ENCODE measurements around the gene XYLT1. TPM values are rescaled to one million over a fixed set of nuclear protein-coding genes. Genes with fewer than 3 reads are reported as not detected.

XYLT1 gene
- polyA plus RNA-seq, 2 donors: 3.0 TPM

DNA sequence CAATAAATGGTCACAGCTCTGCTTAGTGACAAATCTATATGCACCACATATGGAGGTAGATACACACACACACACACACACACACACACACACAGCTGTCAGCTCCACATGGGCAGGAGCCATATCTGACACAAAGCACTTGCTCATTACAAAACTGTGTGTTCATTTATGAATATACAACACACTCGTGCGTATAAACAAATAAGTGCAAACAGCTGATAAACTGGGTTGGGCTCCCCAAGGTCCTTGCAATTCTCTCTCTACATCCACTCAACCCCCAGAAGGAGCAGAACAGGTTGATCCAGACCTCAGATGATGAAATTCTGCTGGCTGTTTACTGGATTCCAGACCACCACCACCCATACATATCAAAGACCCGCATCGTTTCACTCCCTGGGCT lies 140.7 kb downstream of the XYLT1 start:
- Histone ChIP-seq H3K9me3 (ENCODE audit: control insufficient read depth in 2 of 2, insufficient read depth in 1 of 2, low read depth in 1 of 2, low read length in 1 of 2) (no peaks in the 10 kb centered on the region), H3K4me1 (ENCODE audit: control insufficient read depth in 2 of 2, insufficient read depth in 2 of 2, low read length in 1 of 2) (peaks cover 0 to 9% of the 10 kb centered on the region in 2 donors), H3K36me3 (ENCODE audit: control insufficient read depth in 2 of 2, insufficient read depth in 2 of 2, low read length in 1 of 2) (no peaks in the 10 kb centered on the region), H3K4me3 (ENCODE audit: low read depth in 1 of 2, low read length in 2 of 2) (no peak overlapping the region), H3K27me3 (ENCODE audit: control insufficient read depth in 1 of 2, insufficient read depth in 2 of 2, low read length in 2 of 2) (no peaks in the 10 kb centered on the region), H3K27ac (ENCODE audit: low read depth in 2 of 2, low read length in 1 of 2) (peak overlapping the region; percentile 40 to 41)
- WGBS, 2 donors: 73 to 78% methylated on average over 4 of the region's 4 CpGs

DNA sequence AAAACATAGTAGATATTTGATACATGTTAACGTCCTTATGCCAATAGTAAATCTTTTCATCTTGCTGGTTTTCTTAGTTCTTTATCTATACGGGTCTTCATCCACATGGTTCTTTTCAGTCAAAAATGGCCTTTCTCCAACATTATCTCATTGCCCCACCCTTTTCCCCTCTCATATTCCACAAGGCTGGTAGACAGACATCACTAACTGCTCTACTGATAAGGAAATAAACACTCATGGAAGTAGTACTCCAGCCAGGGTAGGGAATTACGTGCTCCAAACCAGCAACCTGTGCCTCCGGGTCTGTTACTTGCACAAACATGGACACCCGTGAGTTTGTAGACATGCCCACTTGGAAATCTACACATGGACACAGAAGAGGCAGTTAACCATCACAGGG lies 141.4 kb downstream of the XYLT1 start:
- H3K9me3 ChIP-seq (ENCODE audit: control insufficient read depth in 2 of 2, insufficient read depth in 1 of 2, low read depth in 1 of 2, low read length in 1 of 2): no peaks in the 10 kb centered on the region
- H3K36me3 ChIP-seq (ENCODE audit: control insufficient read depth in 2 of 2, insufficient read depth in 2 of 2, low read length in 1 of 2): no peaks in the 10 kb centered on the region
- H3K4me3 ChIP-seq (ENCODE audit: low read depth in 1 of 2, low read length in 2 of 2): no peak overlapping the region
- 75 to 77% methylated on average over 5 of the region's 5 CpGs for WGBS, 2 donors
- H3K27me3 ChIP-seq (ENCODE audit: control insufficient read depth in 1 of 2, insufficient read depth in 2 of 2, low read length in 2 of 2): no peaks in the 10 kb centered on the region
- H3K4me1 ChIP-seq (ENCODE audit: control insufficient read depth in 2 of 2, insufficient read depth in 2 of 2, low read length in 1 of 2): peaks cover 0 to 9% of the 10 kb centered on the region in 2 donors
- H3K27ac ChIP-seq (ENCODE audit: low read depth in 2 of 2, low read length in 1 of 2): peak overlapping the region in 1 of 2 donors; percentile 60

DNA sequence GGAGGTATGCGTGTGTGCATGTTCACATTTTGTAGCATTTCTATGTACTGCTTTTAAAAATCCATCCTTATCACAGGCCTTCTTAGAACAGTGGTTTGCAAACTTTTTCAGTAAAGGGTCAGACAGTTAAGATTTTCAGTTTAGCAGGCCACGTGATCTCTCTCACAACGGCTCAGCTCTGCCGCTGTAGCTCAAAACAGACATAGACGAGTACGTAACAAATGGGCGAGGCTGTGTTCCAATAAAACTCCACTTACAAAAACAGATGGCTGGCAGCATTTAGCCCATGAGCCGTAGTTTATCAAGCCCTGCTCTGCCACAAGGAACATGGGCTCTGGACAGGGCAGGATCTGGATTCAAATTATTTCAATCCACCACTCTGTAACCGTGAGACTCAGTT lies 141.8 kb downstream of the XYLT1 start:
- WGBS, 2 donors: 67 to 75% methylated on average over 9 of the region's 9 CpGs
- Histone ChIP-seq H3K4me1 (ENCODE audit: control insufficient read depth in 2 of 2, insufficient read depth in 2 of 2, low read length in 1 of 2) (peaks cover 0 to 9% of the 10 kb centered on the region in 2 donors), H3K4me3 (ENCODE audit: low read depth in 1 of 2, low read length in 2 of 2) (no peak overlapping the region), H3K9me3 (ENCODE audit: control insufficient read depth in 2 of 2, insufficient read depth in 1 of 2, low read depth in 1 of 2, low read length in 1 of 2) (no peaks in the 10 kb centered on the region), H3K27me3 (ENCODE audit: control insufficient read depth in 1 of 2, insufficient read depth in 2 of 2, low read length in 2 of 2) (no peaks in the 10 kb centered on the region), H3K27ac (ENCODE audit: low read depth in 2 of 2, low read length in 1 of 2) (peak overlapping the region; percentile 33 to 71), H3K36me3 (ENCODE audit: control insufficient read depth in 2 of 2, insufficient read depth in 2 of 2, low read length in 1 of 2) (no peaks in the 10 kb centered on the region)

DNA sequence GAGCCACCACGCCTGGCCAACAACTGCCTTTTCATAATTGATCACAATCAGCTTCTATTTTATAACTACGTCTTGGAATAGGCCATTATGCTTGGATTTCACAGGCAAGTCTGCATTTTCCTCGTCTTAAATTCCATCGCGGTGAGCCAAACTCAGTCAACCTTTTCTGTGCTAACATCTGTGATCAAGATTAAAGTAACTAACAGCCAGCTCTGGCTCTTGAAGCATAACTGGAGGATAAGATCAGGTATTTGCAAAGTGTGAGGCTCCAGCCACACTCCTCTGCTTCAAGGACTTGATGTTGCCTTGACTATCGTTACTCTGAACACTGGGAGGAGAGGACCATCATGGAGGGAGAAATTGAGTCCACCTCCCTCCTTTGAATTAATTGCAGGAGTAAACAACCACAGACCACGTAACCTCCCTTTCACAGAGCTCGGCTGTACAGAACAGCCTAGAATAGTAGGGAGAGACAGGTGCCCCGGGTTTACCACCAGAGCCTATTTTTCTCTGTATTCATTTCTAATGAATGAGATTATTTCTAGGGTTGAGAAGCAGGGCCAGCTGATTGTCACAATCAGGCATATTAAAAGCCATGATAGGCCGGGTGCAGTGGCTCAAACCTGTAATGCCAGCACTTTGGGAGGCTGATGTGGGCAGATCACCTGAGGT lies 143.0 kb downstream of the XYLT1 start:
- Histone ChIP-seq H3K9me3 (ENCODE audit: control insufficient read depth in 2 of 2, insufficient read depth in 1 of 2, low read depth in 1 of 2, low read length in 1 of 2) (no peaks in the 10 kb centered on the region), H3K27me3 (ENCODE audit: control insufficient read depth in 1 of 2, insufficient read depth in 2 of 2, low read length in 2 of 2) (no peaks in the 10 kb centered on the region), H3K36me3 (ENCODE audit: control insufficient read depth in 2 of 2, insufficient read depth in 2 of 2, low read length in 1 of 2) (no peaks in the 10 kb centered on the region), H3K27ac (ENCODE audit: low read depth in 2 of 2, low read length in 1 of 2) (peak overlapping the region in 1 of 2 donors; percentile 54), H3K4me3 (ENCODE audit: low read depth in 1 of 2, low read length in 2 of 2) (no peak overlapping the region), H3K4me1 (ENCODE audit: control insufficient read depth in 2 of 2, insufficient read depth in 2 of 2, low read length in 1 of 2) (peaks cover 0 to 9% of the 10 kb centered on the region in 2 donors)
- WGBS, 2 donors: 85 to 91% methylated on average over 10 of the region's 10 CpGs

DNA sequence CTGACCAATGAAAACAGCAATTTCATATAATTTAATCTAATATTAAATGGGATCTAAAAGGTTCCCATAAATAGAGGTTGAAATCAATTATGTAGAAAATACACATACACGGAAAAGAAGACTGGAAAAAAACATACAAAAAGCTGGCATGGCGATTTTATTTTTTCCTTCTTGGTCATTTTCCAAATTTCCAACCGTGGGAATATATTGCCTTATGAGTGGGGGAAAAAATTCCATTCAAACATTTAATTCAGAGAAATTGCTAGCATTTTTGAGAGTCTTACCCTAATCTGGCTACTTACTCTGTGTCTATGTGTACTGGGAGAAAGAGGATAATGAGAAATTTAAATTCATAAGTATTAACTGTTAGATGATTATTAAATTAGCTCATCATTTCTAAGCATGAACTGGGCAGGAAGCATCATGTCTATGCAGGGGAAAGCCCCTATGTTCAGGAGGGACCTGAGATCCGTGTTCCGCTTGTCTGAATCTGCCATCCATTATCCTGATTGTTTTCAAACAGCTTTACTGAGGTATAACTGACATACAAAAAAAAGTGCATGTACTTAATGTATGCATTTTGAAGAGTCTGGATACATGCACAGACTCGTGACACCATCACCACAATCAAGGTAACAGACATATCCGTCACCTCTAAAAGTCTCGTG lies 145.2 kb downstream of the XYLT1 start:
- H3K27me3 ChIP-seq (ENCODE audit: control insufficient read depth in 1 of 2, insufficient read depth in 2 of 2, low read length in 2 of 2): no peaks in the 10 kb centered on the region
- no peaks in the 10 kb centered on the region for H3K9me3 ChIP-seq (ENCODE audit: control insufficient read depth in 2 of 2, insufficient read depth in 1 of 2, low read depth in 1 of 2, low read length in 1 of 2)
- peaks cover 0 to 2% of the 10 kb centered on the region in 2 donors for H3K4me1 ChIP-seq (ENCODE audit: control insufficient read depth in 2 of 2, insufficient read depth in 2 of 2, low read length in 1 of 2)
- WGBS, 2 donors: 45 to 66% methylated on average over 8 of the region's 8 CpGs
- no peak overlapping the region for H3K27ac ChIP-seq (ENCODE audit: low read depth in 2 of 2, low read length in 1 of 2)
- H3K36me3 ChIP-seq (ENCODE audit: control insufficient read depth in 2 of 2, insufficient read depth in 2 of 2, low read length in 1 of 2): no peaks in the 10 kb centered on the region
- H3K4me3 ChIP-seq (ENCODE audit: low read depth in 1 of 2, low read length in 2 of 2): no peak overlapping the region

DNA sequence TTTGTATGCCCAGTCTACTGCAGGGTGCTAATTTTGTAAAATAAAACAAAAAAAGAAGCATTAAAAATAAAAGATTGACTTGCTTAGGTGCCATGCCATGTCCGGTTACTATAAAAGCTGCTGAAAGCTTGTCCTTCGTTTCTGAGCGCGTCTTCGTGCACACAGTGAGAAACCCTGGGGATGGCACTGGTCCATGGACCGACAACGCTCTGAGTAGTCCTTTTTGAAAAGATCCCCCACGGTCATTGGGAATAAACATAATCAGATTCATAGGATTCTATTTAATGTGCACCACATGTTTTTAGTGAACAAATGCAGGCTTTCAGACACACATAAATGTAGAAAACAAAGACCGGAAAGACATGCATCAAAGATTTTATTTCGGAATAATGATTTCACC lies 146.3 kb downstream of the XYLT1 start:
- Histone ChIP-seq H3K9me3 (ENCODE audit: control insufficient read depth in 2 of 2, insufficient read depth in 1 of 2, low read depth in 1 of 2, low read length in 1 of 2) (no peaks in the 10 kb centered on the region), H3K27me3 (ENCODE audit: control insufficient read depth in 1 of 2, insufficient read depth in 2 of 2, low read length in 2 of 2) (no peaks in the 10 kb centered on the region), H3K27ac (ENCODE audit: low read depth in 2 of 2, low read length in 1 of 2) (peak overlapping the region; percentile 6 to 54), H3K4me1 (ENCODE audit: control insufficient read depth in 2 of 2, insufficient read depth in 2 of 2, low read length in 1 of 2) (peaks cover 0 to 2% of the 10 kb centered on the region in 2 donors), H3K4me3 (ENCODE audit: low read depth in 1 of 2, low read length in 2 of 2) (no peak overlapping the region), H3K36me3 (ENCODE audit: control insufficient read depth in 2 of 2, insufficient read depth in 2 of 2, low read length in 1 of 2) (no peaks in the 10 kb centered on the region)
- 83 to 87% methylated on average over 10 of the region's 10 CpGs for WGBS, 2 donors

DNA sequence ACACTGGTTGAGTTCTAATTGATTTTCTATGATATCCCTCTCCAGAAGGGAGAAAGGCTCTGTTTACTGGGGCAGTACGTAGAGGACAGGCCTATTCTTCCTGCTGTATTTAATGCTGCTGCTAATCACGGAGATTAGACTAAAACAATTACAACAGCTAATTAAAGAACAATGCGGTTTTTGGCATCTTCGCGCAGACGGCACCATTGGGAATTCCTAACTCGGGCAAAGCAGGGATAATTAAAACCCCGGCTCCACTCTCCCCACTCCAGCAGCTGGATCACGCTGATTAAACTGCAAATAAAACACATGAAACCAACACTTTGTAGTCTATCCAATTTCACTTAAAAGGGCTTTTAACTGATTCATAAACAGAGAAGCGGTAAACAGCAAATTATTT lies 147.6 kb downstream of the XYLT1 start:
- H3K4me1 ChIP-seq (ENCODE audit: control insufficient read depth in 2 of 2, insufficient read depth in 2 of 2, low read length in 1 of 2): peaks cover 2% of the 10 kb centered on the region in 2 donors
- no peak overlapping the region for H3K4me3 ChIP-seq (ENCODE audit: low read depth in 1 of 2, low read length in 2 of 2)
- H3K27ac ChIP-seq (ENCODE audit: low read depth in 2 of 2, low read length in 1 of 2): peak overlapping the region in 1 of 2 donors; percentile 59
- WGBS, 2 donors: 59 to 67% methylated on average over 10 of the region's 10 CpGs
- H3K9me3 ChIP-seq (ENCODE audit: control insufficient read depth in 2 of 2, insufficient read depth in 1 of 2, low read depth in 1 of 2, low read length in 1 of 2): no peaks in the 10 kb centered on the region
- no peaks in the 10 kb centered on the region for H3K27me3 ChIP-seq (ENCODE audit: control insufficient read depth in 1 of 2, insufficient read depth in 2 of 2, low read length in 2 of 2)
- no peaks in the 10 kb centered on the region for H3K36me3 ChIP-seq (ENCODE audit: control insufficient read depth in 2 of 2, insufficient read depth in 2 of 2, low read length in 1 of 2)

DNA sequence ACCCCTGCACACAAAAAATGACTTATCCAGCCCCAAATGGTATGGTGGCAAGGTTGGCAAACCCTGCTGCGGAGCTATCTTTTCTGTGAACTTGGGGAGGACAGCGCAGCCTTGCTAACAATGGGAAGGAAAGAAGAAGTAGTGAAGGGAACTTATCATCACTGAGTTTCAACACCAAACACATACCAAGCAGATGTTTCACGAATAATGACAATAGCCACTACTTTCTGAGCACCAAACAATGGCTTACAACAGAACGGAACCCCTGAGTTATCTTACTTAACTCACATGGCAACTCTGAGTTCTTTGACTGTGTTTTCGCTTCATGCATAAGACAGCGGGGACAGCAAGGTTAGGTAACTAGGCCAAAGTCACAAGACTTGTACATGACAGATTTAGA lies 148.9 kb downstream of the XYLT1 start:
- Histone ChIP-seq H3K27ac (ENCODE audit: low read depth in 2 of 2, low read length in 1 of 2) (no peak overlapping the region), H3K9me3 (ENCODE audit: control insufficient read depth in 2 of 2, insufficient read depth in 1 of 2, low read depth in 1 of 2, low read length in 1 of 2) (no peaks in the 10 kb centered on the region), H3K36me3 (ENCODE audit: control insufficient read depth in 2 of 2, insufficient read depth in 2 of 2, low read length in 1 of 2) (no peaks in the 10 kb centered on the region), H3K4me1 (ENCODE audit: control insufficient read depth in 2 of 2, insufficient read depth in 2 of 2, low read length in 1 of 2) (peaks cover 2% of the 10 kb centered on the region in 2 donors), H3K4me3 (ENCODE audit: low read depth in 1 of 2, low read length in 2 of 2) (no peak overlapping the region), H3K27me3 (ENCODE audit: control insufficient read depth in 1 of 2, insufficient read depth in 2 of 2, low read length in 2 of 2) (no peaks in the 10 kb centered on the region)
- 75 to 85% methylated on average over 6 of the region's 6 CpGs for WGBS, 2 donors

DNA sequence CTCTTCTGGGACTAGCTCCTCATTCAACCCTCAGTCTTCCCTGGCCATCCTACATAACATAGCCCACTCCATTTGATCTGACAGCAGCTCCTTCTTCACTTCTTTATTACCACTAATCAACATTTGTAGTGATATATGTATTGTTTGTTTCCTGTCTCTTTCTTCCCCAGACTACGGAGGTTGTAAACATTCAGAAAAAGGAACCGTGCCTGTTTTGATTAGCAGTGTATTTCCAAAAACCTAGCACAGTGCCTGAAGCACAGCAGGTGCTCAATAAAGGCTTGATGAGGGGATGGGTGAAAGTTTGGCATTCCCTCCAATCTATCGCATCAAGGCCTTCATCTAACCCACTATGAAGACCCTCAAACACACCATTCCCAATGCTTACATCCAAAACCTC lies 150.8 kb downstream of the XYLT1 start:
- peak overlapping the region in 1 of 2 donors; percentile 68 for H3K27ac ChIP-seq (ENCODE audit: low read depth in 2 of 2, low read length in 1 of 2)
- no peaks in the 10 kb centered on the region for H3K36me3 ChIP-seq (ENCODE audit: control insufficient read depth in 2 of 2, insufficient read depth in 2 of 2, low read length in 1 of 2)
- peaks cover 2% of the 10 kb centered on the region in 2 donors for H3K4me1 ChIP-seq (ENCODE audit: control insufficient read depth in 2 of 2, insufficient read depth in 2 of 2, low read length in 1 of 2)
- 75 to 79% methylated on average over 3 of the region's 3 CpGs for WGBS, 2 donors
- H3K9me3 ChIP-seq (ENCODE audit: control insufficient read depth in 2 of 2, insufficient read depth in 1 of 2, low read depth in 1 of 2, low read length in 1 of 2): no peaks in the 10 kb centered on the region
- no peak overlapping the region for H3K4me3 ChIP-seq (ENCODE audit: low read depth in 1 of 2, low read length in 2 of 2)
- H3K27me3 ChIP-seq (ENCODE audit: control insufficient read depth in 1 of 2, insufficient read depth in 2 of 2, low read length in 2 of 2): no peaks in the 10 kb centered on the region

DNA sequence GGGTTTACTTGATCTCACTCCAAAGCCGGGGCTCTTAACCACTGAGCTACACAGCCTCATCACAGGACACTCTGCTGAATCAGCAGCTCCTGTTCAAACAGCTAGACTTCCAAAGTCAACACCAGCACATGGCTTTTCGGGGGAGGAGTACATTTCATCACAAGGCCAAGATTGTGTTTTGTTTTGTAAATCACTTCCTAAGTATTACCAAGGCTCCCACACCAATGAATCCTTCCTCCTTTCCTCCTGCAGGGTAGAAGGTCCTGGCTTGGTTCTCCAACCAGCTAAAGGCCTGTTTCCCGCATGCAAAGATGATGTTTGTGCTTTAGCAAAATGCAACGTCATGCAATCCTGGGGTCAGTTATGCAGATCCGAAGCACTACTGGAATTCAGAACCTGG lies 152.5 kb downstream of the XYLT1 start:
- Histone ChIP-seq H3K9me3 (ENCODE audit: control insufficient read depth in 2 of 2, insufficient read depth in 1 of 2, low read depth in 1 of 2, low read length in 1 of 2) (no peaks in the 10 kb centered on the region), H3K4me1 (ENCODE audit: control insufficient read depth in 2 of 2, insufficient read depth in 2 of 2, low read length in 1 of 2) (peaks cover 2 to 4% of the 10 kb centered on the region in 2 donors), H3K36me3 (ENCODE audit: control insufficient read depth in 2 of 2, insufficient read depth in 2 of 2, low read length in 1 of 2) (no peaks in the 10 kb centered on the region), H3K27me3 (ENCODE audit: control insufficient read depth in 1 of 2, insufficient read depth in 2 of 2, low read length in 2 of 2) (no peaks in the 10 kb centered on the region), H3K27ac (ENCODE audit: low read depth in 2 of 2, low read length in 1 of 2) (peak overlapping the region in 1 of 2 donors; percentile 68), H3K4me3 (ENCODE audit: low read depth in 1 of 2, low read length in 2 of 2) (no peak overlapping the region)
- WGBS, 2 donors: 65 to 73% methylated on average over 5 of the region's 5 CpGs

All from esophagus (tissue), 2 donors.